AG10803 (cell line): Measurements from ENCODE around the gene SORBS2.
A peak's percentile ranks its signal among the peaks of the same experiment; 100 is the strongest.

Experiments used
- DNase-seq: peaks from one replicate; pipeline ENCODE4 v3.0.0; 2010; ENCODE audit warnings: low read depth
- H3K4me3 ChIP-seq: 2 replicates; pipeline ENCODE4 v1.5.1; 2011; ENCODE audit warnings: mild to moderate bottlenecking, low read length, control low read depth
- CTCF ChIP-seq: conservative IDR thresholded peaks from 2 replicates; pipeline ENCODE4 v1.5.1; 2011; ENCODE audit warnings: mild to moderate bottlenecking, low read length, control low read depth, inconsistent platforms

SORBS2 gene

GRCh38 chr4:185570727-185571126 lies 241.3 kb downstream of the SORBS2 start:
- H3K4me3 ChIP-seq: no peak overlapping the region
- no peak for DNase-seq
- no peak for TF ChIP-seq CTCF

DNA sequence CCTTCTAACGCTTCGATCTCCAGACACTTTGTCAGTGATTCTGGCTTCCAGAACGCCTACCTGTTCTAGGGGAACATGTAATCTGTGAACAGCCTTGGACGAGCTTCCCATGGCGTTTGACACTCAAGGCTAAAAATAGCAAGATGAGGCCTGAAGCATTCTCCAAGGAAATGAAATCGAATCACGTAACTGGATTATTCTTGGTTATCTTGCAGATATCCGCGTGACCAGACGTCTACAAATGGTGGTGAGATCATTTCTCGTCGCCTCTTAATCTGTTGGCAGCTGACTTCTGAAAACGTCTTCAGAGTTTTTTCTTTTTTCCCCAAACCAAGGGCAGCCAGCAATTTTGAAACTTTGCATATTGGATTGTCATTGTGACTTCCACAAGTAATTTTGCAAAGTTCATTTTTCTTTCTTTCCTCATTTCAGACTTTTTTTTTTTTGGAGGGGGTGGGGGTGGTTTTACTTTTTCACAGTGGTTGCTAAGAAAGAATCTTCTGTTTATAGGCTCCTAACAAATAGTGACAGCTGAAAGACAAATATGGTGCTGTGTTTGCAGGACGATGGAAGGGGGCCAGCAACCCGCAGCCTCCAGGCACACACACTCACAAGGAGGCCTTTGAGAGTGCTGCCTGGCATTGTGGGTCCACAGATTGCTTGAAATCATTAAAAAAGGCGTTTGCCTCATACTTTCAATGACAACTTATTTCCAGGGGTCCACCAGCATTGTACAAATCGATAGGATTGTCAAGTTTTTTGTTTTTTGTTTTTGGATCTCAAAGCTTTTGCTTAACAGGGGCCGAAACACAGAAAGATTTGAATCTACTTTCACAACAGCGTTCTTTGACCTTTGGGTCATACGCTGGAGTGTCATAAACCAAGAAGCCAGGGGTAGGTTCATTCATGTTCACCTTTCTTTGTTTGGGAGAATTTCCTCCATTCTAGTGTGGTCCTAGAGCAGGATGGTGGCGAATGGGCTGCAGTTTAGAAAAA lies 244.3 kb downstream of the SORBS2 start:
- peak; percentile 58 for DNase-seq
- H3K4me3 ChIP-seq: no peak overlapping the region
- no peak for TF ChIP-seq CTCF

DNA sequence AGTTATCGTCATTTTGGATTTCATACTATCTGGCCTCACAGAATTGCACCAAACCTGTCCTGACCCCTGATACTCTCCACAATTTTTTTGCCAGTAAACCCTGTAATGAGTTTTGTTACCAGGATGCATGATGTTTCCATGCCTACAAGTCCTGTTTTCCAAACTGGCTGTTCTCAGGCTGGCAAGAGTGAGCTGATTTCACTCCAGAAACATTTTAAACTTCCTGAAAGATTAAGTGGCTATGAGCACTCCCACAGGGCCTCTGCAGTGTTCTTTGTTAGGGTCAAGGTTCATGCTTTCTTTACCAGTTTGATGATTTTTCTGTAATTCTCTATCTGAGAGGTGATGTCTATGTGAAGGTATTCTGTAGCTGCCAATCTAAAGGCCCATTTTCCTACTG lies 245.0 kb downstream of the SORBS2 start:
- TF ChIP-seq CTCF: no peak
- peak; percentile 81 for DNase-seq
- no peak overlapping the region for H3K4me3 ChIP-seq

DNA sequence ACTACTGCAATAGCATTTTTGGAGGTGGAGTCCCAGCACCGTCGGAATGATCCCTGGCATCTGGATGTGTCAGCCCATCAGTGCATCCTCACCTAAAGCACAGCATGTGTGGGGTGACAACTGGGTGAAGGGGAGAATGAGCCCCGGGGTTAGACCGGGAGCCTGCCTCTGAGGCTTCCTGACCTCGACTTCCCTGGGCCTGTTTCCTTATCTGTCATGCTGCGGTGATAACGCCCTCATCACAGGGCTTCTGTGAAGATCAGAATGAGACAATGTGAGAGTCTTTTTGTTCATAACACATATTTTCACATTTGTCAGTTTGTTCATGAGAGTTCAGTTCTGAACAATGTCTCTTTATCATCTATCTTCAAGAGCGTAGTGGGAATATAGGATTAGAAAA lies 245.6 kb downstream of the SORBS2 start:
- no peak for DNase-seq
- no peak for TF ChIP-seq CTCF
- H3K4me3 ChIP-seq: no peak overlapping the region

DNA sequence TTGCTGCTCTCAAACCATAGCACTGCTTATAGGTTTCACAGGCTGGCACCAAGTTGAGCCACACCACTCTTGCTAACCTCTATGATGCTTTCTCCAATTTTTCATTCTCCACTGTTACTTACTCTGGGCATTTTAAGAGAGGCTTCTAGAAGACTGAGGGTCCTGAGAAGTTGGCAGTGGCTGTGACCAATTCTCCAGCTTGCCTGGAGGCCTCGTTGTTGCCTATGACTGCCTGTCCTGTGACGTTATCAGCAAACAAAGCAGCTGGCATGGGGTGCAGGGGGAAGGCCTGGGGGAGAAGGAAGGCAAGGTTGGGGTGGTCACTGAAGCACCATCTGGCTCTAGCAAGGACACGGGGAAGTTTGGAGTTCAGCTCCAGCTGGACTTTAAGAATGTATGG lies 246.3 kb downstream of the SORBS2 start:
- H3K4me3 ChIP-seq: no peak overlapping the region
- no peak for TF ChIP-seq CTCF
- DNase-seq: no peak

GRCh38 chr4:185564349-185564748 lies 247.6 kb downstream of the SORBS2 start:
- no peak overlapping the region for H3K4me3 ChIP-seq
- DNase-seq: no peak
- TF ChIP-seq CTCF: no peak

DNA sequence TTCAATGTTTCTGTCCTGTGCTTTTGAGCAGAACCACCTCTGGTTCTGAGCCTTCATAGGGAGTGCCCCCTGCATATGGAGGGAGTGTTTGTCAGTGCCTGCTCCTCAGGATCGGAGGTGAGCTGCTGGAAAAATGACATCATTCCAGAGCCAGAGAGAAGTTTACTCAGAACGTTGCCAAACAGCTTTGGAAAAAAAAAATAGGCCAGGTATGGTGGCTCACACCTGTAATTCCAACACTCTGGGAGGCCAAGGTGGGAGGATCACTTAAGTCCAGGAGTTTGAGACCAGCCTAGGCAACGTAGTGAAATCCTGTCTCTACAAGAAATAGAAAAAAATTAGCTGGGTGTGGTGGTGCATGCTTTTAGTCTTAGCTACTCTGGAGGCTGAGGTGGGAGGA lies 249.5 kb downstream of the SORBS2 start:
- TF ChIP-seq CTCF: no peak
- no peak overlapping the region for H3K4me3 ChIP-seq
- no peak for DNase-seq
